ENCODE results near the gene ZC3H4. TPM values are rescaled to one million over a fixed set of nuclear protein-coding genes. Genes with fewer than 3 reads are reported as not detected.
"Not testable (repeated sequence)": the region's sequence is repeated elsewhere in the genome, so short reads cannot be mapped to it uniquely, and the experiment has no call there.

The ZC3H4 gene
- total and polyA plus RNA-seq, 2 donors (not counting 1 experiment from before 2014, with no cell fraction given): 8.4 to 13.5 TPM

DNA sequence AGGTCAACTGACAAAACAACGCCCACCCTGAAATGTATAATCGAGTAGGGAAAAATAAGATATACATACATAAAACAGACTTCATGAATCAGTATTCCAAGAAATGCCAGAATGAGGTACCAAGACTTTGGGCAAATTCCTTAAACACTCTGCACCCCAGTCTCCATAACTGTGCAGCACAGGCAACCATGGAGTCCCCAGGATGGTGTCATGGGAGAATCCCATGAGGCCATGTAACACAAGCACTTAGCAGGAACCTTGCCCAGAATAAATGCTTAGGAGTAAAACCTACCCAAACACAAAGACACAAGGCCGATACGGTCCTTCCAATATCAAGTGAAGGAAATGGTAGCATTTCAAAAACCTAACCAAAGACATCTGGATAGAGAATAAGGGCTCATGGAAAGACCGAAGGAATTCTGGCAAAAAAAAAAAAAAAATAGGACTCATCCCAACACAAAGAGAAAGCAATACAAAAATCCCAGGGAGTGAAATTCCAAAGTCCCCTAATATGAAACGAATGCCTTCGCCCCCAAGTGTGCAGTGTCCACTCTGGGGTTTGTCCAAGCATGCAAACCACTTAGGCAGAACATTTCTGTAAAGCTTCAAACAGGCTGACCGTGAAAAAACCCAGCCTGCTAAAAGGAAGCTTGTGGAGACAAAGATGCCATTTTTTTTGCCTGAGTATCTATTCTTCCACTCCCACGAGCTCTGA is 11.1 kb downstream of the ZC3H4 start:
- DNase-seq (ENCODE audit: low read depth in 2 of 2): no peak
- H4K20me1 ChIP-seq (ENCODE audit: control insufficient read depth, extremely low read depth, insufficient read depth, low read length): no peaks in the 10 kb centered on the region
- H3K27ac ChIP-seq (ENCODE audit: insufficient read depth, low read length): no peak overlapping the region
- H3K4me1 ChIP-seq (ENCODE audit: control insufficient read depth, extremely low read depth, insufficient read depth, low read length): peaks cover 7% of the 10 kb centered on the region
- H3K36me3 ChIP-seq (ENCODE audit: control insufficient read depth, insufficient read depth, low read length): peaks cover 3% of the 10 kb centered on the region
- H2AFZ ChIP-seq (ENCODE audit: low read length): no peak overlapping the region
- no peak overlapping the region for H3K4me3 ChIP-seq (replicated peaks in 1 of 4; ENCODE audit: control extremely low read depth in 1 of 4, insufficient read depth in 1 of 4, low read depth in 3 of 4, low read length in 4 of 4)
- no peaks in the 10 kb centered on the region for H3K9me3 ChIP-seq (ENCODE audit: control insufficient read depth, insufficient read depth, low read depth, low read length)
- H3K79me2 ChIP-seq (ENCODE audit: control insufficient read depth, insufficient read depth, low read length): peaks cover 88% of the 10 kb centered on the region
- no peak overlapping the region for H3K9ac ChIP-seq (ENCODE audit: insufficient read depth, low read length)
- TF ChIP-seq, protein P1, sequence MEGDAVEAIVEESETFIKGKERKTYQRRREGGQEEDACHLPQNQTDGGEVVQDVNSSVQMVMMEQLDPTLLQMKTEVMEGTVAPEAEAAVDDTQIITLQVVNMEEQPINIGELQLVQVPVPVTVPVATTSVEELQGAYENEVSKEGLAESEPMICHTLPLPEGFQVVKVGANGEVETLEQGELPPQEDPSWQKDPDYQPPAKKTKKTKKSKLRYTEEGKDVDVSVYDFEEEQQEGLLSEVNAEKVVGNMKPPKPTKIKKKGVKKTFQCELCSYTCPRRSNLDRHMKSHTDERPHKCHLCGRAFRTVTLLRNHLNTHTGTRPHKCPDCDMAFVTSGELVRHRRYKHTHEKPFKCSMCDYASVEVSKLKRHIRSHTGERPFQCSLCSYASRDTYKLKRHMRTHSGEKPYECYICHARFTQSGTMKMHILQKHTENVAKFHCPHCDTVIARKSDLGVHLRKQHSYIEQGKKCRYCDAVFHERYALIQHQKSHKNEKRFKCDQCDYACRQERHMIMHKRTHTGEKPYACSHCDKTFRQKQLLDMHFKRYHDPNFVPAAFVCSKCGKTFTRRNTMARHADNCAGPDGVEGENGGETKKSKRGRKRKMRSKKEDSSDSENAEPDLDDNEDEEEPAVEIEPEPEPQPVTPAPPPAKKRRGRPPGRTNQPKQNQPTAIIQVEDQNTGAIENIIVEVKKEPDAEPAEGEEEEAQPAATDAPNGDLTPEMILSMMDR (conservative IDR thresholded peaks at IDR 0.05 in 1 of 2, IDR thresholded peaks at IDR 0.05 in 1 of 2; ENCODE audit: low read depth in 1 of 2, low read length in 2 of 2): no peak
- TF ChIP-seq EZH2 (IDR thresholded peaks at IDR 0.05; ENCODE audit: low read length, missing control alignments): no peak
- H3K27me3 ChIP-seq (ENCODE audit: control insufficient read depth, insufficient read depth, low read length): no peaks in the 10 kb centered on the region
- H3K4me2 ChIP-seq (ENCODE audit: extremely low read depth, insufficient read depth, low read length): peak overlapping the region; percentile 35

DNA sequence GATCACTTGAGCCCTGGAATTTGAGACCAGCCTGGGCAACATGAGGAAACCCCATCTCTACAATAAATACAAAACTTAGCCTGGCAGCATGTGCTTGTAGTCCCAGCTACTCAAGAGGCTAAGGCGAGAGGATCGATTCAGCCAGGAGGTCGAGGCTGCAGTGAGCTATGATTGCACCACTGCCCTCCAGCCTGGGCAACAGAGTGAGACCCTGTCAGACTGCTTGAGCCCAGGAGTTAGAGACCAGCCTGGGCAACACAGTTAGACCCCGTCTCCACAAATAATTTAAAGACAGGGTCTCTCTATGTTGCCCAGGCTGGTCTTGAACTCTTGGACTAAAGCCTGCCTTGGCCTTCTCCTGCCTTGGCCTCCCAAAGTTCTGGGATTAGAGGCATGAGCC is 12.5 kb downstream of the ZC3H4 start:
- H3K36me3 ChIP-seq (ENCODE audit: control insufficient read depth, insufficient read depth, low read length); H3K27me3 ChIP-seq (ENCODE audit: control insufficient read depth, insufficient read depth, low read length); H3K4me2 ChIP-seq (ENCODE audit: extremely low read depth, insufficient read depth, low read length); H4K20me1 ChIP-seq (ENCODE audit: control insufficient read depth, extremely low read depth, insufficient read depth, low read length); H2AFZ ChIP-seq (ENCODE audit: low read length); H3K4me3 ChIP-seq (replicated peaks in 1 of 4; ENCODE audit: control extremely low read depth in 1 of 4, insufficient read depth in 1 of 4, low read depth in 3 of 4, low read length in 4 of 4); H3K9ac ChIP-seq (ENCODE audit: insufficient read depth, low read length); H3K4me1 ChIP-seq (ENCODE audit: control insufficient read depth, extremely low read depth, insufficient read depth, low read length); DNase-seq (ENCODE audit: low read depth in 2 of 2); H3K27ac ChIP-seq (ENCODE audit: insufficient read depth, low read length); H3K9me3 ChIP-seq (ENCODE audit: control insufficient read depth, insufficient read depth, low read depth, low read length): not testable (repeated sequence)
- peaks cover 89% of the 10 kb centered on the region for H3K79me2 ChIP-seq (ENCODE audit: control insufficient read depth, insufficient read depth, low read length)

DNA sequence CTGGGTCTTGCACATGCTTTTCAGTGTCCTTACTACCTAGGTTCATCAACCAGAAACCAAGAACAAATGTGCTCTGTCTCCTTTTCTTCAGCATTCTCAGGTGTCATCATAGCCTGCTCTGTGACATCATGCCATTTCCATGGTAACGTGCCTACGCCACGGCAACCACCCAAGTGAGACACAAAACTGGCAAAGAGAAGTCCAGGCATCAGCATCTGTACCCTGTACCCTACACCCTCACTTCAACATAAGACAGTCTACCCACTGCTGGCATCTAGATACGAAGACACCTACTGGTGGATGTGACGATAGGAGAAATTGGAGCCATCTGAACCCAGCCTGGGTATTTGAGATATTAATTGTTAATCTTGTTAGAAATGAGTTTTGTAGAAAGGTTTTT is 13.3 kb downstream of the ZC3H4 start:
- no peak overlapping the region for H3K9ac ChIP-seq (ENCODE audit: insufficient read depth, low read length)
- H3K4me1 ChIP-seq (ENCODE audit: control insufficient read depth, extremely low read depth, insufficient read depth, low read length): peaks cover 4% of the 10 kb centered on the region
- H4K20me1 ChIP-seq (ENCODE audit: control insufficient read depth, extremely low read depth, insufficient read depth, low read length): no peaks in the 10 kb centered on the region
- H3K9me3 ChIP-seq (ENCODE audit: control insufficient read depth, insufficient read depth, low read depth, low read length): no peaks in the 10 kb centered on the region
- no peak overlapping the region for H3K4me3 ChIP-seq (replicated peaks in 1 of 4; ENCODE audit: control extremely low read depth in 1 of 4, insufficient read depth in 1 of 4, low read depth in 3 of 4, low read length in 4 of 4)
- TF ChIP-seq, protein P1 (conservative IDR thresholded peaks at IDR 0.05 in 1 of 2, IDR thresholded peaks at IDR 0.05 in 1 of 2; ENCODE audit: low read depth in 1 of 2, low read length in 2 of 2): no peak
- no peak for TF ChIP-seq EZH2 (IDR thresholded peaks at IDR 0.05; ENCODE audit: low read length, missing control alignments)
- no peaks in the 10 kb centered on the region for H3K27me3 ChIP-seq (ENCODE audit: control insufficient read depth, insufficient read depth, low read length)
- peaks cover 89% of the 10 kb centered on the region for H3K79me2 ChIP-seq (ENCODE audit: control insufficient read depth, insufficient read depth, low read length)
- DNase-seq (ENCODE audit: low read depth in 2 of 2): no peak
- H3K4me2 ChIP-seq (ENCODE audit: extremely low read depth, insufficient read depth, low read length): no peak overlapping the region
- no peak overlapping the region for H3K27ac ChIP-seq (ENCODE audit: insufficient read depth, low read length)
- peaks cover 5% of the 10 kb centered on the region for H3K36me3 ChIP-seq (ENCODE audit: control insufficient read depth, insufficient read depth, low read length)
- no peak overlapping the region for H2AFZ ChIP-seq (ENCODE audit: low read length)

Data from fibroblast of lung (primary cell).